ENCODE data around the gene POLH. TPM values are rescaled to one million over a fixed set of nuclear protein-coding genes. Genes with fewer than 3 reads are reported as not detected.

Gene POLH
- total and polyA plus RNA-seq, 9 of the 15 experiments (the other 6 are each of a cell fraction or from before 2014, with no cell fraction given) = 5.8 to 31.6 (median 20.6) TPM

- TF ChIP-seq, protein P1, sequence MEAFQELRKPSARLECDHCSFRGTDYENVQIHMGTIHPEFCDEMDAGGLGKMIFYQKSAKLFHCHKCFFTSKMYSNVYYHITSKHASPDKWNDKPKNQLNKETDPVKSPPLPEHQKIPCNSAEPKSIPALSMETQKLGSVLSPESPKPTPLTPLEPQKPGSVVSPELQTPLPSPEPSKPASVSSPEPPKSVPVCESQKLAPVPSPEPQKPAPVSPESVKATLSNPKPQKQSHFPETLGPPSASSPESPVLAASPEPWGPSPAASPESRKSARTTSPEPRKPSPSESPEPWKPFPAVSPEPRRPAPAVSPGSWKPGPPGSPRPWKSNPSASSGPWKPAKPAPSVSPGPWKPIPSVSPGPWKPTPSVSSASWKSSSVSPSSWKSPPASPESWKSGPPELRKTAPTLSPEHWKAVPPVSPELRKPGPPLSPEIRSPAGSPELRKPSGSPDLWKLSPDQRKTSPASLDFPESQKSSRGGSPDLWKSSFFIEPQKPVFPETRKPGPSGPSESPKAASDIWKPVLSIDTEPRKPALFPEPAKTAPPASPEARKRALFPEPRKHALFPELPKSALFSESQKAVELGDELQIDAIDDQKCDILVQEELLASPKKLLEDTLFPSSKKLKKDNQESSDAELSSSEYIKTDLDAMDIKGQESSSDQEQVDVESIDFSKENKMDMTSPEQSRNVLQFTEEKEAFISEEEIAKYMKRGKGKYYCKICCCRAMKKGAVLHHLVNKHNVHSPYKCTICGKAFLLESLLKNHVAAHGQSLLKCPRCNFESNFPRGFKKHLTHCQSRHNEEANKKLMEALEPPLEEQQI (IDR thresholded peaks at IDR 0.05) = no peak
- TF ChIP-seq SIN3B (IDR thresholded peaks at IDR 0.05; ENCODE audit: low read depth) (no peak), ARID1B (IDR thresholded peaks at IDR 0.05) (no peak), ZNF551 (CRISPR knock-in tag; IDR thresholded peaks at IDR 0.05) (no peak)
Measured at GRCh38 chr6:43593938-43594337, 18.0 kb downstream of the POLH start (continued).

GRCh38 chr6:43600595-43600994, 24.6 kb downstream of the POLH start:
- no peaks in the 10 kb centered on the region for H3K4me1 ChIP-seq (replicated peaks in 1 of 2; ENCODE audit: control insufficient read depth in 2 of 2, insufficient read depth in 2 of 2, low read length in 2 of 2)
- no peak overlapping the region for H3K27ac ChIP-seq (ENCODE audit: extremely low read depth, low read depth, low read length)
- BruUV-seq (replicated peaks) = no TSS peak
- TF ChIP-seq, protein P2, sequence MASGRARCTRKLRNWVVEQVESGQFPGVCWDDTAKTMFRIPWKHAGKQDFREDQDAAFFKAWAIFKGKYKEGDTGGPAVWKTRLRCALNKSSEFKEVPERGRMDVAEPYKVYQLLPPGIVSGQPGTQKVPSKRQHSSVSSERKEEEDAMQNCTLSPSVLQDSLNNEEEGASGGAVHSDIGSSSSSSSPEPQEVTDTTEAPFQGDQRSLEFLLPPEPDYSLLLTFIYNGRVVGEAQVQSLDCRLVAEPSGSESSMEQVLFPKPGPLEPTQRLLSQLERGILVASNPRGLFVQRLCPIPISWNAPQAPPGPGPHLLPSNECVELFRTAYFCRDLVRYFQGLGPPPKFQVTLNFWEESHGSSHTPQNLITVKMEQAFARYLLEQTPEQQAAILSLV (tag; IDR thresholded peaks at IDR 0.05) = 0 out of 2 replicates have a peak, but pooled peaks have one; percentile 13
- peak; percentile 48; the same call in 1 of the 2 replicates for TF ChIP-seq ATF3 (IDR thresholded peaks at IDR 0.05)
- TF ChIP-seq ATF3 (CRISPR knock-in tag; conservative IDR thresholded peaks at IDR 0.05) = no peak
- TF ChIP-seq CEBPB (tag; IDR thresholded peaks at IDR 0.05) = peak; percentile 78
- no peak for TF ChIP-seq MXD1 (CRISPR knock-in tag; IDR thresholded peaks at IDR 0.05; ENCODE audit: borderline replicate concordance, poor library complexity, severe bottlenecking)
- no peak for TF ChIP-seq HMGN3 (IDR thresholded peaks at IDR 0.05; ENCODE audit: borderline replicate concordance, extremely low read depth, insufficient read length, low read depth, low read length)
- TF ChIP-seq CEBPG (CRISPR knock-in tag; IDR thresholded peaks at IDR 0.05) = no peak
- peak; percentile 65 to 81 for TF ChIP-seq CEBPG (tag; conservative IDR thresholded peaks at IDR 0.05 in 1 of 2, IDR thresholded peaks at IDR 0.05 in 1 of 2)
- no peak for TF ChIP-seq HDAC2 (IDR thresholded peaks at IDR 0.05)
- DNase-seq (ENCODE audit: extremely low read depth in 1 of 4, low spot score in 3 of 4) = no peak
- H3K79me2 ChIP-seq (ENCODE audit: control insufficient read depth, insufficient read depth, low read length) = no peaks in the 10 kb centered on the region
- no peak overlapping the region for H3K4me2 ChIP-seq (ENCODE audit: insufficient read depth, low read length)
- ChIA-PET CTCF (ENCODE audit: low intra/inter-chr PET ratio) (no interaction called here), POLR2A (interaction anchor here (2.1 kb wide), 1 partner anchor 19 kb away, joined by 6 read pairs; no protein-coding TSS in a partner anchor)
- H2AFZ ChIP-seq (ENCODE audit: low read depth, low read length) = no peak overlapping the region
- in situ Hi-C loops (cut with MboI) = no loop called here
- H3K9me1 ChIP-seq (ENCODE audit: control insufficient read depth, insufficient read depth, low read length) = no peaks in the 10 kb centered on the region
- no peaks in the 10 kb centered on the region for H3K9me3 ChIP-seq (replicated peaks; ENCODE audit: control insufficient read depth, insufficient read depth, low read depth, low read length)
- intact Hi-C loops (cut with micrococcal nuclease) = no loop called here
- peaks cover 73% of the 10 kb centered on the region for H3K36me3 ChIP-seq (ENCODE audit: control insufficient read depth, insufficient read depth, low read length)
- H3K27me3 ChIP-seq (ENCODE audit: control insufficient read depth in 2 of 2, insufficient read depth in 2 of 2, low read length in 2 of 2) = no peaks in the 10 kb centered on the region
- 98% methylated on average over 2 of the region's 2 CpGs for WGBS (ENCODE audit: insufficient coverage, low coverage, missing lambda C conversion rate)
- ATAC-seq = no peak
- H3K9ac ChIP-seq (ENCODE audit: insufficient read depth in 1 of 2, low read depth in 2 of 2, low read length in 2 of 2) = no peak overlapping the region
- H4K20me1 ChIP-seq (replicated peaks; ENCODE audit: control insufficient read depth, insufficient read depth, low read length) = no peaks in the 10 kb centered on the region
- no peak overlapping the region for H3K4me3 ChIP-seq
- no peak for FAIRE-seq
